HG03103 (cell line): ENCODE measurements around the gene ADRA2B.
"Not testable (repeated sequence)": the region's sequence is repeated elsewhere in the genome, so short reads cannot be mapped to it uniquely, and the experiment has no call there.

Experiments
- ATAC-seq: cut with Tn5 transposase; IDR thresholded peaks from one replicate; pipeline ENCODE4 v1.9.1; 2021; ENCODE audit warnings: low read depth; ENCODE audit not compliant: unreplicated experiment

Gene ADRA2B

GRCh38 chr2:96071977-96072491, 44.3 kb downstream of the ADRA2B start:
- ATAC-seq: not testable (repeated sequence)

- not testable (repeated sequence) for ATAC-seq
Measured at GRCh38 chr2:96071087-96071976, 45.0 kb downstream of the ADRA2B start.

- ATAC-seq: not testable (repeated sequence)
Measured at GRCh38 chr2:96070351-96070750, 46.0 kb downstream of the ADRA2B start.

GRCh38 chr2:96069878-96070277, 46.5 kb downstream of the ADRA2B start:
- not testable (repeated sequence) for ATAC-seq

GRCh38 chr2:96067902-96068581, 48.3 kb downstream of the ADRA2B start:
- ATAC-seq: not testable (repeated sequence)

- not testable (repeated sequence) for ATAC-seq
Measured at GRCh38 chr2:96067098-96067660, 49.2 kb downstream of the ADRA2B start.

GRCh38 chr2:96066511-96066910, 49.9 kb downstream of the ADRA2B start:
- not testable (repeated sequence) for ATAC-seq

- ATAC-seq: not testable (repeated sequence)
Measured at GRCh38 chr2:96065954-96066353, 50.4 kb downstream of the ADRA2B start.

- ATAC-seq: no peak
Measured at GRCh38 chr2:96065381-96065930, 50.9 kb downstream of the ADRA2B start.

GRCh38 chr2:96064760-96065159, 51.6 kb downstream of the ADRA2B start:
- not testable (repeated sequence) for ATAC-seq

GRCh38 chr2:96064047-96064675, 52.2 kb downstream of the ADRA2B start:
- ATAC-seq: not testable (repeated sequence)

GRCh38 chr2:96063116-96063899, 53.1 kb downstream of the ADRA2B start:
- ATAC-seq: not testable (repeated sequence)
